GM12878 (cell line): Measurements from ENCODE around the gene H2BK1. TPM values are rescaled to one million over a fixed set of nuclear protein-coding genes. Genes with fewer than 3 reads are reported as not detected.

ENCODE experiments used
- ATAC-seq: fragments of 200-7000 bp; cut with Tn5 transposase; 3 replicates; pipeline ENCODE4 v1.9.1; 2020; ENCODE audit warnings: mild to moderate bottlenecking, moderate library complexity
- Bru-seq: library from RNA; stranded (reverse); fragments of 400-500 nt; gene quantifications from one replicate; lab custom pipeline; 2021; lab: Mats Ljungman, UMichigan
- BruChase-seq, 2 experiments: library from RNA; stranded (reverse); fragments of 400-500 nt; gene quantifications; one replicate each; lab custom pipeline; 2021; lab: Mats Ljungman, UMichigan
- BruUV-seq: library from RNA; stranded (reverse); fragments of 400-500 nt; replicated peaks from 2 replicates; lab custom pipeline; 2021; lab: Mats Ljungman, UMichigan
- CTCF ChIA-PET: fragments of 300-600 bp; sonication (Branson Sonifier 250); formaldehyde crosslinking; extraction: SDS; loops from one replicate; lab custom pipeline; 2021; ENCODE audit warnings: inconsistent platforms; lab: Yijun Ruan, JAX
- POLR2A ChIA-PET: fragments of 350-600 bp; formaldehyde crosslinking; extraction: SDS; loops from one replicate; lab custom pipeline; 2021; ENCODE audit warnings: inconsistent platforms; lab: Charles Lee
- RAD21 ChIA-PET: fragments of 300-600 bp; sonication (Branson Sonifier 250); formaldehyde crosslinking; loops from one replicate; lab custom pipeline; 2023; ENCODE audit warnings: antibody characterized with exemption; ENCODE audit not compliant: unreplicated experiment; lab: Charles Lee
- SMC1A ChIA-PET: fragments of 300-600 bp; sonication (Branson Sonifier 250); formaldehyde crosslinking; loops from one replicate; lab custom pipeline; 2023; ENCODE audit not compliant: unreplicated experiment, uncharacterized antibody; lab: Charles Lee
- DNase-seq: peaks from one replicate; pipeline ENCODE4 v3.0.0-alpha.2; 2011; ENCODE audit warnings: low read depth, low spot score
- FAIRE-seq: peaks from 3 replicates; lab custom pipeline; 2011; peaks lifted over from hg19 to GRCh38; lab: Jason Lieb, UNC
- H2AFZ ChIP-seq: 2 replicates; pipeline ENCODE4 v1.6.0; 2011; ENCODE audit warnings: low read depth, low read length, control low read depth; ENCODE audit not compliant: control insufficient read depth
- H3K27ac ChIP-seq: 2 replicates; pipeline ENCODE4 v1.5.1; 2011; ENCODE audit warnings: control low read depth; ENCODE audit not compliant: control insufficient read depth, insufficient read depth
- H3K27me3 ChIP-seq, 2 experiments: replicated peaks in 1 of 2; 2 replicates each; pipeline versions ENCODE4 v1.6.0 to v1.6.1; 2011; ENCODE audit warnings: low read length in 1 of 2; ENCODE audit not compliant: control insufficient read depth in 2 of 2, insufficient read depth in 2 of 2
- H3K36me3 ChIP-seq, 2 experiments: 2 replicates each; pipeline ENCODE4 v1.5.1; 2011; ENCODE audit warnings: low read length in 1 of 2; ENCODE audit not compliant: control insufficient read depth in 2 of 2, insufficient read depth in 2 of 2
- H3K4me1 ChIP-seq: 2 replicates; pipeline ENCODE4 v1.6.1; 2011; ENCODE audit warnings: mild to moderate bottlenecking, low read length, moderate library complexity, mixed read lengths; ENCODE audit not compliant: control insufficient read depth, insufficient read depth
- H3K4me2 ChIP-seq: 2 replicates; pipeline ENCODE4 v1.6.0; 2011; ENCODE audit warnings: control low read depth; ENCODE audit not compliant: control insufficient read depth, insufficient read depth
- H3K4me3 ChIP-seq: fragments of 200-600 bp; sonication (generic); 2 replicates; pipeline ENCODE4 v1.5.1; 2016
- H3K79me2 ChIP-seq: 2 replicates; pipeline ENCODE4 v1.6.0; 2011; ENCODE audit warnings: low read length; ENCODE audit not compliant: control insufficient read depth, insufficient read depth
- H3K9ac ChIP-seq: 2 replicates; pipeline ENCODE4 v1.8.0; 2011; ENCODE audit warnings: low read length, control low read depth, mixed read lengths; ENCODE audit not compliant: control insufficient read depth, insufficient read depth
- H3K9me3 ChIP-seq: replicated peaks from 3 replicates; pipeline ENCODE4 v1.5.1; 2011; ENCODE audit warnings: mild to moderate bottlenecking, low read length; ENCODE audit not compliant: control insufficient read depth, insufficient read depth
- H4K20me1 ChIP-seq: 2 replicates; pipeline ENCODE4 v1.6.0; 2011; ENCODE audit not compliant: control insufficient read depth, insufficient read depth
- CBX3 ChIP-seq: fragments of 200-600 bp; sonication (generic); IDR thresholded peaks from 2 replicates; pipeline ENCODE4 v1.6.1; 2016; ENCODE audit warnings: low read depth, borderline replicate concordance
- GABPA ChIP-seq: IDR thresholded peaks from 2 replicates; pipeline ENCODE4 v1.6.1; 2014; ENCODE audit warnings: antibody characterized with exemption, low read depth, mild to moderate bottlenecking, inconsistent platforms
- WGBS: methylation state at CpG from one replicate; pipeline ENCODE4 v1.1.6; 2016; ENCODE audit warnings: low lambda C conversion rate; ENCODE audit not compliant: insufficient replicate concordance, insufficient coverage; ENCODE audit errors: missing lambda C conversion rate; 5-methylcytosine and 5-hydroxymethylcytosine counted together
- in situ Hi-C: fragments of 300-500 bp; cut with MboI; formaldehyde crosslinking; loops from 9 replicates; pipeline ENCODE4 v1.14.3; 2018; ENCODE audit warnings: mixed read lengths
- intact Hi-C: fragments of 100-400 bp; cut with micrococcal nuclease; formaldehyde crosslinking; loops from one replicate; pipeline ENCODE4 v1.14.2; 2022; ENCODE audit not compliant: unreplicated experiment
- long read RNA-seq, 2 experiments: library from polyadenylated mRNA; unstranded; transcript quantifications; one replicate each; pipeline ENCODE4 v2.0.0, GENCODE V29; 2019 to 2020
- polyA minus RNA-seq, 3 experiments: library from RNA; depleted of rRNA, polyadenylated mRNA; stranded (reverse); fragments of >200 nt; gene quantifications; 2 replicates each; pipeline ENCODE4 v1.2.3, GENCODE V29; 2011
- polyA plus RNA-seq, 11 experiments: library from polyadenylated mRNA; depleted of rRNA in 4 of 11; unstranded in 6 of 11; stranded (reverse) in 5 of 11; fragments of >200 nt; fragmentation: Nextera tagmentation in 4 of 11; fragmentation: Illumina TruSeq in 1 of 11; extraction: Ambion mirVana in 4 of 11; extraction: Trizol in 1 of 11; gene quantifications; 1 replicate in 1 of 11; 2 replicates in 10 of 11; pipeline versions ENCODE4 v1.2.1 to v1.2.3, GENCODE V29; 2011 to 2016; ENCODE audit warnings: inconsistent platforms in 2 of 11, missing spikeins in 2 of 11, low read depth in 1 of 11
- total RNA-seq, 4 experiments: library from RNA; depleted of rRNA in 3 of 4; stranded (reverse); fragments of >200 nt in 3 of 4; fragmentation: Illumina TruSeq in 1 of 4; extraction: Trizol in 1 of 4; gene quantifications; 2 replicates each; pipeline versions ENCODE4 v1.2.1 to v1.2.3, GENCODE V29; 2013 to 2021
- TF ChIP-seq, protein P1 (sequence below): fragments of 450-650 bp; IDR thresholded peaks from 2 replicates; pipeline ENCODE4 v1.6.1; 2017; ENCODE audit warnings: mild to moderate bottlenecking

H2BK1 gene
- not detected in 2 replicates for total RNA-seq (2013; cell fraction: nucleolus; rRNA removed)
- not detected in 2 replicates for total RNA-seq (2014; rRNA removed)
- not detected in 2 replicates for total RNA-seq (2014; rRNA removed; fragmentation: Illumina TruSeq; extraction: Trizol)
- total RNA-seq (2021) = 0.54 TPM in 1 of 2 replicates, not detected in the other
- polyA plus RNA-seq (2011; ENCODE audit: low read depth) = not detected
- polyA plus RNA-seq (2011; rRNA removed) = not detected in 2 replicates
- not detected in 2 replicates for polyA plus RNA-seq (2011; cell fraction: cytosol; rRNA removed)
- polyA plus RNA-seq (2011; cell fraction: nucleus; rRNA removed) = not detected in 2 replicates
- not detected in 2 replicates for polyA plus RNA-seq (2012)
- polyA plus RNA-seq (2014; fragmentation: Illumina TruSeq; extraction: Trizol) = not detected in 2 replicates
- not detected for polyA plus RNA-seq (2014; fragmentation: Nextera tagmentation; extraction: Ambion mirVana)
- not detected in 2 replicates for polyA plus RNA-seq (2014; rRNA removed)
- polyA plus RNA-seq (2016; fragmentation: Nextera tagmentation; extraction: Ambion mirVana) = not detected
- not detected in 2 replicates for polyA minus RNA-seq (2011; rRNA and poly(A)+ RNA removed)
- polyA minus RNA-seq (2011; cell fraction: cytosol; rRNA and poly(A)+ RNA removed) = not detected in 2 replicates
- polyA minus RNA-seq (2011; cell fraction: nucleus; rRNA and poly(A)+ RNA removed) = 1.1 TPM in 1 of 2 replicates, not detected in the other
- percentile 44 among the genes with signal in this experiment for Bru-seq, nascent RNA
- percentile 61 among the genes with signal in this experiment for BruChase-seq, experiment 1, labeled RNA remaining after a 6-hour chase
- BruChase-seq, experiment 2, labeled RNA remaining after a 2-hour chase = percentile 44 among the genes with signal in this experiment
- long read RNA-seq, experiment 1 = 0 reads
- long read RNA-seq, experiment 2 = 0 reads

GRCh38 chr7:151210087-151210854 is at the start of gene H2BK1:
TSS of gene H2BK1 (minus strand) at chr7:151210488. CDS start at chr7:151210318, 170 bp downstream.
- no peak within 1 kb of the TSS for H3K9ac ChIP-seq
- H3K27ac ChIP-seq = no peak within 1 kb of the TSS
- ChIA-PET CTCF (no interaction called here), POLR2A (no interaction called here), RAD21 (no interaction called here), SMC1A (no interaction called here)
- H3K79me2 ChIP-seq = no peaks in the 10 kb centered on the region
- no peaks in the 10 kb centered on the region for H3K4me1 ChIP-seq
- no peak for DNase-seq
- no peak for ATAC-seq
- no peak for FAIRE-seq
- in situ Hi-C loops = no loop called here
- peaks cover under 1 to 2% of the 10 kb centered on the region in 2 experiments; a peak in 2 of 4 replicates for H3K27me3 ChIP-seq
- no TSS peak for BruUV-seq
- H2AFZ ChIP-seq = no peak within 1 kb of the TSS
- H3K4me2 ChIP-seq = no peak within 1 kb of the TSS
- intact Hi-C loops = no loop called here
- no peaks in the 10 kb centered on the region for H4K20me1 ChIP-seq
- H3K9me3 ChIP-seq = no peaks in the 10 kb centered on the region
- H3K4me3 ChIP-seq = no peak within 1 kb of the TSS
- H3K36me3 ChIP-seq = peaks cover 3 to 8% of the 10 kb centered on the region in 2 experiments; a peak in 3 of 4 replicates
- TF ChIP-seq CBX3 (no peak), GABPA (no peak)
- TF ChIP-seq, protein P1, sequence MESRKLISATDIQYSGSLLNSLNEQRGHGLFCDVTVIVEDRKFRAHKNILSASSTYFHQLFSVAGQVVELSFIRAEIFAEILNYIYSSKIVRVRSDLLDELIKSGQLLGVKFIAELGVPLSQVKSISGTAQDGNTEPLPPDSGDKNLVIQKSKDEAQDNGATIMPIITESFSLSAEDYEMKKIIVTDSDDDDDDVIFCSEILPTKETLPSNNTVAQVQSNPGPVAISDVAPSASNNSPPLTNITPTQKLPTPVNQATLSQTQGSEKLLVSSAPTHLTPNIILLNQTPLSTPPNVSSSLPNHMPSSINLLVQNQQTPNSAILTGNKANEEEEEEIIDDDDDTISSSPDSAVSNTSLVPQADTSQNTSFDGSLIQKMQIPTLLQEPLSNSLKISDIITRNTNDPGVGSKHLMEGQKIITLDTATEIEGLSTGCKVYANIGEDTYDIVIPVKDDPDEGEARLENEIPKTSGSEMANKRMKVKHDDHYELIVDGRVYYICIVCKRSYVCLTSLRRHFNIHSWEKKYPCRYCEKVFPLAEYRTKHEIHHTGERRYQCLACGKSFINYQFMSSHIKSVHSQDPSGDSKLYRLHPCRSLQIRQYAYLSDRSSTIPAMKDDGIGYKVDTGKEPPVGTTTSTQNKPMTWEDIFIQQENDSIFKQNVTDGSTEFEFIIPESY = no peak
- 97% methylated on average over 16 of the region's 17 CpGs for WGBS
